Peyer's patch (tissue), 4 donors: ENCODE data around the gene WDR18. TPM values are rescaled to one million over a fixed set of nuclear protein-coding genes. Genes with fewer than 3 reads are reported as not detected.
"Not testable (repeated sequence)": the region's sequence is repeated elsewhere in the genome, so short reads cannot be mapped to it uniquely, and the experiment has no call there.

Experiments
- DNase-seq, 3 donors: peaks; one replicate each; pipeline ENCODE4 v3.0.0-alpha.2; 2017 to 2019
- H3K27ac ChIP-seq, 4 donors: fragments of 200-600 bp; sonication (generic); one replicate each; pipeline ENCODE4 v1.5.1; 2016 to 2019
- H3K27me3 ChIP-seq, 2 donors: fragments of 200-600 bp; sonication (generic); one replicate each; pipeline ENCODE4 v1.5.1; 2019
- H3K36me3 ChIP-seq, 3 donors: fragments of 200-600 bp; sonication (generic); one replicate each; pipeline ENCODE4 v1.5.1; 2016 to 2019
- H3K4me1 ChIP-seq, 4 donors: fragments of 200-600 bp; sonication (generic); one replicate each; pipeline ENCODE4 v1.5.1; 2016 to 2019
- H3K4me3 ChIP-seq, 4 donors: fragments of 200-600 bp; sonication (generic); 1 replicate in 3 of 4; 2 replicates in 1 of 4; pipeline ENCODE4 v1.5.1; 2016 to 2019; ENCODE audit warnings: mild to moderate bottlenecking in 1 of 4
- H3K9me3 ChIP-seq, 4 donors: fragments of 200-600 bp; sonication (generic); one replicate each; pipeline ENCODE4 v1.5.1; 2016 to 2019; ENCODE audit warnings: mild to moderate bottlenecking in 1 of 4
- CTCF ChIP-seq, 6 experiments: fragments of 450-650 bp in 4 of 6; fragments of 200-600 bp in 2 of 6; sonication (generic) in 1 of 6; IDR thresholded peaks; one replicate each; pipeline ENCODE4 v1.5.1; 2017 to 2019; ENCODE audit warnings: antibody characterized with exemption in 6 of 6, mild to moderate bottlenecking in 3 of 6, moderate library complexity in 1 of 6
- POLR2A ChIP-seq, 2 donors: fragments of 450-650 bp; IDR thresholded peaks; one replicate each; pipeline ENCODE4 v1.5.1; 2017; ENCODE audit warnings: antibody characterized with exemption in 2 of 2, mild to moderate bottlenecking in 2 of 2, moderate library complexity in 2 of 2
- total RNA-seq, 4 donors: library from RNA; depleted of rRNA; stranded (reverse); fragments of >200 nt; gene quantifications; one replicate each; pipeline ENCODE4 v1.1.0, GENCODE V29; 2016

WDR18 gene
- total RNA-seq, 4 donors from 2014 or later, result 26.4 to 58.8 (median 40.5) TPM

GRCh38 chr19:954672-955494, 29.3 kb upstream of the WDR18 start:
- peaks cover 5 to 29% (median 14%) of the 10 kb centered on the region in 4 donors for H3K4me1 ChIP-seq
- H3K27me3 ChIP-seq, result no peaks in the 10 kb centered on the region
- DNase-seq, result peak in 1 of 3 donors; percentile 36
- no peaks in the 10 kb centered on the region for H3K36me3 ChIP-seq
- H3K27ac ChIP-seq, result peak overlapping the region in 1 of 4 donors; percentile 42
- no peak for TF ChIP-seq POLR2A (IDR thresholded peaks at IDR 0.05)
- no peak for TF ChIP-seq CTCF (IDR thresholded peaks at IDR 0.05)
- H3K4me3 ChIP-seq, result peak overlapping the region in 1 of 4 donors; percentile 9
- no peaks in the 10 kb centered on the region for H3K9me3 ChIP-seq

- H3K4me1 ChIP-seq, result peaks cover 5 to 29% (median 14%) of the 10 kb centered on the region in 4 donors
- H3K27ac ChIP-seq, result no peak overlapping the region
- H3K4me3 ChIP-seq, result no peak overlapping the region
Observed at GRCh38 chr19:955803-956765, 28.1 kb upstream of the WDR18 start.

DNA sequence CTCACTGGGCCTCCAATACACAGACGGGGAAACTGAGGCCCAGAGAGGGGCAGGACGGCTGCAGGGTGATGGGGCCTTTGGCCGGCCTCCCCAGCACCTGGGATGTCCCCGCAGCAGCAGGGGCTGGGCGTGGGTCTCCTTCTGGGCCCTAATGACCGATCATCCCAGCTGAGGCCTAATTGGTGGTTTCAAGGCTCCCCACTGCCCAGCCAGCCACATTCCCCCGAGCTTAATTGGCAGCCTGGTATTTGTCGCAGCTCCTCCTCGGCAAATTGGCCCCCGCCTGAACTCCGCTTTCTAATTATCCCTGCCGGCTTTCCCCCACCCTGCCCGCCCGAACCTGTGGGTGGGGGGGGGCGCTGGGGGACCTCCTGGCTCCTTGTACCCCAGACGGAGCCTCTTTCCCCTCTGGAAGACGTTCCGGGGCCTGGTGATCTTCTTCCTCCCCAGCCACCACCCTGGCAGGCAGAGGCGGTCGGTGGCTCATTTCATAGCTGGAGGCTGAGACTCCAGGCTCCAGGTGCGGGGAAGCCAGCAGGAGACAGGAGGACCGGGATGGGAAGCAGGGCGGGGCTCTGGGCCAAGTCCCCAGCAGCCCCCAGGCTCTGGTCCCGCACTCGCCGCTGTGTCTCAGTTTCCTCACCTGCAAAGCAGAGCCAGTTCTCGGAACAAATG, 27.2 kb upstream of the WDR18 start:
- no peak for DNase-seq
- Histone ChIP-seq H3K4me1 (peaks cover 5 to 29% (median 14%) of the 10 kb centered on the region in 4 donors), H3K36me3 (no peaks in the 10 kb centered on the region), H3K9me3 (no peaks in the 10 kb centered on the region), H3K27me3 (no peaks in the 10 kb centered on the region), H3K27ac (peak overlapping the region in 1 of 4 donors; percentile 5), H3K4me3 (no peak overlapping the region)
- no peak for TF ChIP-seq CTCF (IDR thresholded peaks at IDR 0.05)
- TF ChIP-seq POLR2A (IDR thresholded peaks at IDR 0.05), result no peak

More at GRCh38 chr19:955803-956765, 28.1 kb upstream of the WDR18 start:
- no peaks in the 10 kb centered on the region for H3K27me3 ChIP-seq
- TF ChIP-seq POLR2A (IDR thresholded peaks at IDR 0.05) (no peak), CTCF (IDR thresholded peaks at IDR 0.05) (no peak)
- H3K36me3 ChIP-seq, result no peaks in the 10 kb centered on the region
- H3K9me3 ChIP-seq, result no peaks in the 10 kb centered on the region
- DNase-seq, result no peak

DNA sequence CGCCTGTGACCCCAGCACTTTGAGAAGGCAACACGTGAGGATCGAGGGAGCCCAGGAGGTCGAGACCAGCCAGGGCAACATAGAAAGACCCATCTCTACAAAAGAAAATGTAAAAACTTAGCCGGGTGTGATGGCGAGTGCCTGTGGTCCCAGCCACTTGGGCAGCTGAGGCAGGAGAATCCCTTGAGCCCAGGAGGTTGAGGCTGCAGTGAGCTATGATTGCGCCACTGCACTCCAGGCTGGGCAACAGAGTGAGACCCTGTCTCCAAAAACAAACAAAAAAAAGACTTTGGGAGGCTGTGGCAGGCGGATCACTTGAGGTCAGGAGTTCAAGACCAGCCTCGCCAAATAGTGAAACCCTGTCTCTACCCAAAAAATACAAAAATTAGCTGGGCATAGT, 26.6 kb upstream of the WDR18 start:
- H3K9me3 ChIP-seq, H3K36me3 ChIP-seq, H3K27me3 ChIP-seq, DNase-seq, H3K4me3 ChIP-seq, H3K27ac ChIP-seq: not testable (repeated sequence)
- peaks cover 3 to 22% (median 12%) of the 10 kb centered on the region in 4 donors for H3K4me1 ChIP-seq

GRCh38 chr19:958967-959855, 24.9 kb upstream of the WDR18 start:
- H3K4me3 ChIP-seq, result no peak overlapping the region
- DNase-seq, result no peak

More at GRCh38 chr19:958967-959855, 24.9 kb upstream of the WDR18 start:
- Histone ChIP-seq H3K27me3 (no peaks in the 10 kb centered on the region), H3K9me3 (no peaks in the 10 kb centered on the region), H3K27ac (no peak overlapping the region), H3K36me3 (peaks cover 0 to 4% (median 0%) of the 10 kb centered on the region in 3 donors), H3K4me1 (peaks cover 0 to 10% (median 4%) of the 10 kb centered on the region in 4 donors)
- TF ChIP-seq POLR2A (IDR thresholded peaks at IDR 0.05), result no peak
- TF ChIP-seq CTCF (IDR thresholded peaks at IDR 0.05), result no peak
